ENCODE measurements around the gene ZPR1.
"Not testable (repeated sequence)": the region's sequence is repeated elsewhere in the genome, so short reads cannot be mapped to it uniquely, and the experiment has no call there.

ZPR1 gene

GRCh38 chr11:116823031-116823843 is 35.4 kb upstream of the ZPR1 start, which contains the start of gene APOA4:
TSS of gene APOA4 (minus strand) at chr11:116823304. CDS start at chr11:116823191, 113 bp downstream.
- DNase-seq = no peak

GRCh38 chr11:116822575-116822974 is 34.8 kb upstream of the ZPR1 start:
- no peak for DNase-seq

GRCh38 chr11:116821050-116821918 is 33.5 kb upstream of the ZPR1 start:
- DNase-seq = no peak

- DNase-seq = no peak
These were observed 31.2 kb upstream of the ZPR1 start for GRCh38 chr11:116819049-116819448.

- DNase-seq = no peak
These were observed 26.7 kb upstream of the ZPR1 start for GRCh38 chr11:116814502-116814901.

GRCh38 chr11:116813781-116814471 is 26.1 kb upstream of the ZPR1 start:
- no peak for DNase-seq

GRCh38 chr11:116813170-116813569 is 25.3 kb upstream of the ZPR1 start:
- DNase-seq = no peak

GRCh38 chr11:116812109-116812508 is 24.3 kb upstream of the ZPR1 start:
- no peak for DNase-seq

GRCh38 chr11:116811194-116811593 is 23.4 kb upstream of the ZPR1 start:
- DNase-seq = no peak

GRCh38 chr11:116808262-116809175 is 20.7 kb upstream of the ZPR1 start:
- DNase-seq = no peak

GRCh38 chr11:116807601-116808261 is 19.9 kb upstream of the ZPR1 start:
- DNase-seq = no peak

GRCh38 chr11:116804001-116804400 is 16.2 kb upstream of the ZPR1 start:
- no peak for DNase-seq

- DNase-seq = not testable (repeated sequence)
These were observed 13.8 kb upstream of the ZPR1 start for GRCh38 chr11:116801662-116802061.

- no peak for DNase-seq
These were observed 12.8 kb upstream of the ZPR1 start for GRCh38 chr11:116800610-116801009.

GRCh38 chr11:116798368-116798767 is 10.5 kb upstream of the ZPR1 start:
- DNase-seq = no peak

- no peak for DNase-seq
These were observed 10.0 kb upstream of the ZPR1 start for GRCh38 chr11:116797816-116798215.

- DNase-seq = no peak
These were observed 8.7 kb upstream of the ZPR1 start for GRCh38 chr11:116796548-116796947.

- no peak for DNase-seq
These were observed 7.0 kb upstream of the ZPR1 start for GRCh38 chr11:116794851-116795250.

GRCh38 chr11:116793772-116794097 is 5.9 kb upstream of the ZPR1 start:
- DNase-seq = no peak

- DNase-seq = no peak
These were observed 5.3 kb upstream of the ZPR1 start for GRCh38 chr11:116792869-116793771.
